ENCODE results near the gene MYLK2. TPM values are rescaled to one million over a fixed set of nuclear protein-coding genes. Genes with fewer than 3 reads are reported as not detected.

The MYLK2 gene
- total and polyA plus RNA-seq, 10 of the 15 experiments (the other 5 are each of a cell fraction or from before 2014, with no cell fraction given): 0.04 to 0.67 (median 0.18) TPM; not detected in 1

- TF ChIP-seq FOXM1 (IDR thresholded peaks at IDR 0.05; ENCODE audit: low read depth, low read length) (no peak), WRNIP1 (IDR thresholded peaks at IDR 0.05; ENCODE audit: borderline replicate concordance, low read depth, low read length) (no peak), CREM (IDR thresholded peaks at IDR 0.05; ENCODE audit: low read depth) (no peak), BACH1 (IDR thresholded peaks at IDR 0.05; ENCODE audit: borderline replicate concordance) (no peak), RELA (IDR thresholded peaks at IDR 0.05; ENCODE audit: borderline replicate concordance, partially characterized antibody) (no peak), STAT3 (IDR thresholded peaks at IDR 0.05; ENCODE audit: low read depth, low read length) (no peak), SREBF2 (IDR thresholded peaks at IDR 0.05; ENCODE audit: low read length) (no peak), LARP7 (IDR thresholded peaks at IDR 0.05) (no peak), HCFC1 (IDR thresholded peaks at IDR 0.05; ENCODE audit: low read length) (no peak), PML (IDR thresholded peaks at IDR 0.05; ENCODE audit: low read length) (no peak)
- TF ChIP-seq, protein P1, sequence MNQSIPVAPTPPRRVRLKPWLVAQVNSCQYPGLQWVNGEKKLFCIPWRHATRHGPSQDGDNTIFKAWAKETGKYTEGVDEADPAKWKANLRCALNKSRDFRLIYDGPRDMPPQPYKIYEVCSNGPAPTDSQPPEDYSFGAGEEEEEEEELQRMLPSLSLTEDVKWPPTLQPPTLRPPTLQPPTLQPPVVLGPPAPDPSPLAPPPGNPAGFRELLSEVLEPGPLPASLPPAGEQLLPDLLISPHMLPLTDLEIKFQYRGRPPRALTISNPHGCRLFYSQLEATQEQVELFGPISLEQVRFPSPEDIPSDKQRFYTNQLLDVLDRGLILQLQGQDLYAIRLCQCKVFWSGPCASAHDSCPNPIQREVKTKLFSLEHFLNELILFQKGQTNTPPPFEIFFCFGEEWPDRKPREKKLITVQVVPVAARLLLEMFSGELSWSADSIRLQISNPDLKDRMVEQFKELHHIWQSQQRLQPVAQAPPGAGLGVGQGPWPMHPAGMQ (IDR thresholded peaks at IDR 0.05; ENCODE audit: borderline replicate concordance): no peak
Observed at GRCh38 chr20:31809661-31810060, 9.5 kb upstream of the MYLK2 start (continued).

- Histone ChIP-seq H3K27me3 (replicated peaks in 1 of 2; ENCODE audit: control insufficient read depth in 2 of 2, insufficient read depth in 2 of 2, low read length in 1 of 2) (no peaks in the 10 kb centered on the region), H3K4me1 (ENCODE audit: control insufficient read depth, insufficient read depth, low read length) (no peaks in the 10 kb centered on the region; the same call in 1 of the 2 replicates), H4K20me1 (ENCODE audit: control insufficient read depth, insufficient read depth) (no peaks in the 10 kb centered on the region), H3K79me2 (ENCODE audit: control insufficient read depth, insufficient read depth, low read length) (no peaks in the 10 kb centered on the region), H2AFZ (ENCODE audit: control insufficient read depth, low read depth, low read length) (no peak overlapping the region), H3K9ac (ENCODE audit: control insufficient read depth, insufficient read depth, low read length) (no peak overlapping the region), H3K27ac (ENCODE audit: control insufficient read depth, insufficient read depth) (no peak overlapping the region), H3K4me3 (no peak overlapping the region), H3K4me2 (ENCODE audit: control insufficient read depth, insufficient read depth) (no peak overlapping the region), H3K36me3 (ENCODE audit: control insufficient read depth in 2 of 2, insufficient read depth in 2 of 2, low read length in 1 of 2) (peaks cover 0 to 1% of the 10 kb centered on the region in 2 experiments; a peak in 2 of 4 replicates), H3K9me3 (replicated peaks; ENCODE audit: control insufficient read depth, insufficient read depth, low read length) (no peaks in the 10 kb centered on the region)
- in situ Hi-C loops (cut with MboI): no loop called here
- BruUV-seq (replicated peaks): no TSS peak
- WGBS (ENCODE audit: insufficient coverage, insufficient replicate concordance, low lambda C conversion rate, missing lambda C conversion rate): 87% methylated on average over 4 of the region's 4 CpGs
- CTCF ChIA-PET: interaction anchor here (0.8 to 2.2 kb wide), 2 partner anchors 12 to 35 kb away, joined by 3 to 7 read pairs; no protein-coding TSS in a partner anchor
- intact Hi-C loops (cut with micrococcal nuclease; ENCODE audit: unreplicated experiment): no loop called here
- FAIRE-seq: no peak
- ATAC-seq: no peak
- SMC1A ChIA-PET (ENCODE audit: uncharacterized antibody, unreplicated experiment): interaction anchor here (1.4 kb wide), 1 partner anchor 12 kb away, joined by 4 read pairs; no protein-coding TSS in a partner anchor
- no peak for DNase-seq (ENCODE audit: low read depth, low spot score)
- RAD21 ChIA-PET (ENCODE audit: unreplicated experiment): no interaction called here
- POLR2A ChIA-PET: no interaction called here
- no peak for TF ChIP-seq CTCF (IDR thresholded peaks at IDR 0.05 in 2 of 3, conservative IDR thresholded peaks at IDR 0.05 in 1 of 3; ENCODE audit: control insufficient read depth in 2 of 3, extremely low read depth in 1 of 3, insufficient read depth in 1 of 3, low read depth in 3 of 3, low read length in 3 of 3)
- TF ChIP-seq NRF1 (conservative IDR thresholded peaks at IDR 0.05; ENCODE audit: low read depth, low read length): no peak
- no peak for TF ChIP-seq RELA (IDR thresholded peaks at IDR 0.05; ENCODE audit: borderline replicate concordance, partially characterized antibody)
- TF ChIP-seq BACH1 (IDR thresholded peaks at IDR 0.05; ENCODE audit: borderline replicate concordance): no peak
- no peak for TF ChIP-seq SPI1 (IDR thresholded peaks at IDR 0.05; ENCODE audit: borderline replicate concordance, insufficient read depth, low read depth, low read length)
- TF ChIP-seq POU2F2 (IDR thresholded peaks at IDR 0.05; ENCODE audit: borderline replicate concordance, low read depth, low read length): no peak
- TF ChIP-seq, protein P2, sequence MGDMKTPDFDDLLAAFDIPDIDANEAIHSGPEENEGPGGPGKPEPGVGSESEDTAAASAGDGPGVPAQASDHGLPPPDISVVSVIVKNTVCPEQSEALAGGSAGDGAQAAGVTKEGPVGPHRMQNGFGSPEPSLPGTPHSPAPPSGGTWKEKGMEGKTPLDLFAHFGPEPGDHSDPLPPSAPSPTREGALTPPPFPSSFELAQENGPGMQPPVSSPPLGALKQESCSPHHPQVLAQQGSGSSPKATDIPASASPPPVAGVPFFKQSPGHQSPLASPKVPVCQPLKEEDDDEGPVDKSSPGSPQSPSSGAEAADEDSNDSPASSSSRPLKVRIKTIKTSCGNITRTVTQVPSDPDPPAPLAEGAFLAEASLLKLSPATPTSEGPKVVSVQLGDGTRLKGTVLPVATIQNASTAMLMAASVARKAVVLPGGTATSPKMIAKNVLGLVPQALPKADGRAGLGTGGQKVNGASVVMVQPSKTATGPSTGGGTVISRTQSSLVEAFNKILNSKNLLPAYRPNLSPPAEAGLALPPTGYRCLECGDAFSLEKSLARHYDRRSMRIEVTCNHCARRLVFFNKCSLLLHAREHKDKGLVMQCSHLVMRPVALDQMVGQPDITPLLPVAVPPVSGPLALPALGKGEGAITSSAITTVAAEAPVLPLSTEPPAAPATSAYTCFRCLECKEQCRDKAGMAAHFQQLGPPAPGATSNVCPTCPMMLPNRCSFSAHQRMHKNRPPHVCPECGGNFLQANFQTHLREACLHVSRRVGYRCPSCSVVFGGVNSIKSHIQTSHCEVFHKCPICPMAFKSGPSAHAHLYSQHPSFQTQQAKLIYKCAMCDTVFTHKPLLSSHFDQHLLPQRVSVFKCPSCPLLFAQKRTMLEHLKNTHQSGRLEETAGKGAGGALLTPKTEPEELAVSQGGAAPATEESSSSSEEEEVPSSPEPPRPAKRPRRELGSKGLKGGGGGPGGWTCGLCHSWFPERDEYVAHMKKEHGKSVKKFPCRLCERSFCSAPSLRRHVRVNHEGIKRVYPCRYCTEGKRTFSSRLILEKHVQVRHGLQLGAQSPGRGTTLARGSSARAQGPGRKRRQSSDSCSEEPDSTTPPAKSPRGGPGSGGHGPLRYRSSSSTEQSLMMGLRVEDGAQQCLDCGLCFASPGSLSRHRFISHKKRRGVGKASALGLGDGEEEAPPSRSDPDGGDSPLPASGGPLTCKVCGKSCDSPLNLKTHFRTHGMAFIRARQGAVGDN (IDR thresholded peaks at IDR 0.05): no peak
Observed at GRCh38 chr20:31811198-31811597, 8.0 kb upstream of the MYLK2 start.

Measured in GM12878 (cell line).